ENCODE results near the gene SETD2. TPM values are rescaled to one million over a fixed set of nuclear protein-coding genes. Genes with fewer than 3 reads are reported as not detected.
"Not testable (repeated sequence)": the region's sequence is repeated elsewhere in the genome, so short reads cannot be mapped to it uniquely, and the experiment has no call there.

SETD2 gene
- total RNA-seq, 1 experiment from 2014 or later = 60.8 TPM

- Histone ChIP-seq H3T11ph (ENCODE audit: low read length) (no peak overlapping the region), H2BK20ac (ENCODE audit: low read depth, low read length, poor library complexity, severe bottlenecking) (no peak overlapping the region), H2AFZ (ENCODE audit: low read length) (no peak overlapping the region), H3K79me2 (ENCODE audit: insufficient read depth, low read length) (no peaks in the 10 kb centered on the region), H4K5ac (ENCODE audit: insufficient read length, low read depth, low read length) (no peak overlapping the region), H3K23me2 (ENCODE audit: insufficient read length, low read depth, low read length, poor library complexity, severe bottlenecking) (no peaks in the 10 kb centered on the region), H3K27me3 (ENCODE audit: insufficient read depth, low read length) (no peaks in the 10 kb centered on the region), H4K91ac (ENCODE audit: insufficient read length, low read depth, low read length) (no peak overlapping the region), H4K20me1 (ENCODE audit: control insufficient read depth, insufficient read depth, insufficient read length) (no peaks in the 10 kb centered on the region), H2AK5ac (ENCODE audit: insufficient read length, low read length) (no peak overlapping the region), H2BK12ac (ENCODE audit: insufficient read length, low read depth, low read length) (no peak overlapping the region), H3K56ac (ENCODE audit: insufficient read length, low read depth, low read length) (no peak overlapping the region), H3K4me2 (ENCODE audit: insufficient read depth, insufficient read length, low read length) (no peak overlapping the region), H2BK120ac (ENCODE audit: low read depth, low read length, poor library complexity, severe bottlenecking) (no peak overlapping the region), H3K9me3 (ENCODE audit: control insufficient read depth, low read depth, low read length) (no peaks in the 10 kb centered on the region), H3K4me1 (ENCODE audit: insufficient read depth, low read length) (no peaks in the 10 kb centered on the region), H2BK15ac (ENCODE audit: low read depth, low read length) (no peak overlapping the region), H3K23ac (ENCODE audit: insufficient read length, low read depth, low read length) (no peak overlapping the region), H3K79me1 (ENCODE audit: insufficient read depth, low read depth, low read length, poor library complexity, severe bottlenecking) (no peaks in the 10 kb centered on the region), H3K9ac (ENCODE audit: extremely low read depth, insufficient read length, low read length) (no peak overlapping the region), H3K27ac (ENCODE audit: insufficient read length, low read depth, low read length) (no peak overlapping the region), H3K18ac (ENCODE audit: insufficient read length, low read depth, low read length) (no peak overlapping the region), H4K8ac (replicated peaks; ENCODE audit: insufficient read length, low read depth, low read length) (no peak overlapping the region), H3K4ac (ENCODE audit: low read depth, low read length) (no peak overlapping the region), H2BK5ac (ENCODE audit: insufficient read length, low read length) (no peak overlapping the region), H3K14ac (ENCODE audit: insufficient read depth, low read length) (no peak overlapping the region)
- H3K4me3 Mint-ChIP-seq = no peak overlapping the region; a peak in 1 of 5 replicates
- WGBS (ENCODE audit: extremely low coverage, insufficient read length, low lambda C conversion rate) = no CpG with 5 or more reads among the region's 3 CpGs
- H3K36me3 Mint-ChIP-seq (ENCODE audit: insufficient read depth in 1 of 3, low read depth in 3 of 3) = peaks cover 28 to 64% (median 61%) of the 10 kb centered on the region in 3 experiments
- H3K27ac Mint-ChIP-seq = no peak overlapping the region; a peak in 2 of 7 replicates
- no peaks in the 10 kb centered on the region for H3K9me3 Mint-ChIP-seq
- TF ChIP-seq CTCF (conservative IDR thresholded peaks at IDR 0.05) = no peak
- DNase-seq = no peak
- H3K4me1 Mint-ChIP-seq = peaks cover 20 to 22% of the 10 kb centered on the region in 2 experiments
- no peaks in the 10 kb centered on the region for H3K27me3 Mint-ChIP-seq (ENCODE audit: low read depth)
These were observed 46.0 kb downstream of the SETD2 start for GRCh38 chr3:47117807-47118364.

GRCh38 chr3:47115524-47115923 is 48.4 kb downstream of the SETD2 start:
- H3K14ac ChIP-seq (ENCODE audit: insufficient read depth, low read length); H2AK5ac ChIP-seq (ENCODE audit: insufficient read length, low read length); H4K20me1 ChIP-seq (ENCODE audit: control insufficient read depth, insufficient read depth, insufficient read length); H4K5ac ChIP-seq (ENCODE audit: insufficient read length, low read depth, low read length); H2BK15ac ChIP-seq (ENCODE audit: low read depth, low read length); H4K91ac ChIP-seq (ENCODE audit: insufficient read length, low read depth, low read length); H3K4ac ChIP-seq (ENCODE audit: low read depth, low read length); H3K27me3 ChIP-seq (ENCODE audit: insufficient read depth, low read length); DNase-seq; H2BK5ac ChIP-seq (ENCODE audit: insufficient read length, low read length); H3K23ac ChIP-seq (ENCODE audit: insufficient read length, low read depth, low read length); H3T11ph ChIP-seq (ENCODE audit: low read length); H3K23me2 ChIP-seq (ENCODE audit: insufficient read length, low read depth, low read length, poor library complexity, severe bottlenecking); H3K27ac Mint-ChIP-seq; H3K27ac ChIP-seq (ENCODE audit: insufficient read length, low read depth, low read length); H2BK120ac ChIP-seq (ENCODE audit: low read depth, low read length, poor library complexity, severe bottlenecking); H3K9me3 Mint-ChIP-seq; H2AFZ ChIP-seq (ENCODE audit: low read length); H3K9me3 ChIP-seq (ENCODE audit: control insufficient read depth, low read depth, low read length); H3K79me2 ChIP-seq (ENCODE audit: insufficient read depth, low read length); H2BK20ac ChIP-seq (ENCODE audit: low read depth, low read length, poor library complexity, severe bottlenecking); H3K4me1 ChIP-seq (ENCODE audit: insufficient read depth, low read length); H3K27me3 Mint-ChIP-seq (ENCODE audit: low read depth); H3K4me2 ChIP-seq (ENCODE audit: insufficient read depth, insufficient read length, low read length); H2BK12ac ChIP-seq (ENCODE audit: insufficient read length, low read depth, low read length); H3K79me1 ChIP-seq (ENCODE audit: insufficient read depth, low read depth, low read length, poor library complexity, severe bottlenecking); H3K4me3 Mint-ChIP-seq; H3K9ac ChIP-seq (ENCODE audit: extremely low read depth, insufficient read length, low read length); H3K56ac ChIP-seq (ENCODE audit: insufficient read length, low read depth, low read length); H4K8ac ChIP-seq (replicated peaks; ENCODE audit: insufficient read length, low read depth, low read length); H3K18ac ChIP-seq (ENCODE audit: insufficient read length, low read depth, low read length): not testable (repeated sequence)
- peaks cover 20 to 22% of the 10 kb centered on the region in 2 experiments for H3K4me1 Mint-ChIP-seq
- H3K36me3 Mint-ChIP-seq (ENCODE audit: insufficient read depth in 1 of 3, low read depth in 3 of 3) = peaks cover 15 to 58% (median 54%) of the 10 kb centered on the region in 3 experiments
- WGBS (ENCODE audit: extremely low coverage, insufficient read length, low lambda C conversion rate) = no CpG with 5 or more reads among the region's 2 CpGs

Data from H9 (cell line).